ENCODE results near the gene SH3RF3. TPM values are rescaled to one million over a fixed set of nuclear protein-coding genes. Genes with fewer than 3 reads are reported as not detected.

The SH3RF3 gene
- polyA plus RNA-seq, 1 of the 3 experiments (the other 2 are of a cell fraction): 1.9 TPM

- H3K79me2 ChIP-seq (ENCODE audit: insufficient read depth): peaks cover 5% of the 10 kb centered on the region; the same call in 1 of the 2 replicates
- TF ChIP-seq TCF12 (IDR thresholded peaks at IDR 0.05): no peak
- no peak for TF ChIP-seq EP300 (IDR thresholded peaks at IDR 0.05; ENCODE audit: borderline replicate concordance in 1 of 2, low read depth in 1 of 2, low read length in 1 of 2)
- no peak for TF ChIP-seq TEAD4 (IDR thresholded peaks at IDR 0.05; ENCODE audit: borderline replicate concordance, insufficient read depth)
- no peak for TF ChIP-seq CHD2 (IDR thresholded peaks at IDR 0.05; ENCODE audit: low read length, partially characterized antibody)
- H3K4me1 ChIP-seq (ENCODE audit: control insufficient read depth in 1 of 2, insufficient read depth in 2 of 2, low read depth in 1 of 2, low read length in 1 of 2): peaks cover 4 to 13% of the 10 kb centered on the region in 2 experiments; a peak in 1 of 4 replicates
- H3K27ac ChIP-seq (ENCODE audit: low read depth in 2 of 2, low read length in 1 of 2): no peak overlapping the region
- ChIA-PET CTCF (interaction anchor here (1.1 to 1.4 kb wide), 2 partner anchors 157 to 201 kb away, joined by 3 read pairs; no protein-coding TSS in a partner anchor), POLR2A (no interaction called here)
- H3F3A ChIP-seq (replicated peaks; ENCODE audit: insufficient read depth): no peaks in the 10 kb centered on the region
- no peak overlapping the region for H3K9ac ChIP-seq
- H3K27me3 ChIP-seq (ENCODE audit: insufficient read depth): no peaks in the 10 kb centered on the region
- H3K9me2 ChIP-seq: no peaks in the 10 kb centered on the region
- no peaks in the 10 kb centered on the region for H3K9me3 ChIP-seq
- 81% methylated on average over 5 of the region's 5 CpGs for WGBS (ENCODE audit: low lambda C conversion rate)
- no peak overlapping the region for H2AFZ ChIP-seq (ENCODE audit: low read depth)
- no peak overlapping the region for H3K4me2 ChIP-seq
- H3K4me3 ChIP-seq (ENCODE audit: low read depth in 2 of 2, low read length in 1 of 2): no peak overlapping the region
- no peaks in the 10 kb centered on the region for H3K36me3 ChIP-seq (replicated peaks in 1 of 2; ENCODE audit: control insufficient read depth in 1 of 2, insufficient read depth in 2 of 2, low read length in 1 of 2)
- no peaks in the 10 kb centered on the region for H4K20me1 ChIP-seq (ENCODE audit: insufficient read depth)
- no peak for DNase-seq
Observed at GRCh38 chr2:109292386-109292785, 163.4 kb downstream of the SH3RF3 start.

- H3K27ac ChIP-seq (ENCODE audit: low read depth in 2 of 2, low read length in 1 of 2): no peak overlapping the region
- H4K20me1 ChIP-seq (ENCODE audit: insufficient read depth): peaks cover 5% of the 10 kb centered on the region; the same call in 1 of the 2 replicates
- TF ChIP-seq EP300 (IDR thresholded peaks at IDR 0.05; ENCODE audit: borderline replicate concordance in 1 of 2, low read depth in 1 of 2, low read length in 1 of 2): no peak
- DNase-seq: no peak
- no peaks in the 10 kb centered on the region for H3K27me3 ChIP-seq (ENCODE audit: insufficient read depth)
- POLR2A ChIA-PET: no interaction called here
- no peak overlapping the region for H2AFZ ChIP-seq (ENCODE audit: low read depth)
- H3K9me2 ChIP-seq: no peaks in the 10 kb centered on the region
- H3K79me2 ChIP-seq (ENCODE audit: insufficient read depth): no peaks in the 10 kb centered on the region
- 88% methylated on average over 4 of the region's 8 CpGs for WGBS (ENCODE audit: low lambda C conversion rate)
- H3K36me3 ChIP-seq (replicated peaks in 1 of 2; ENCODE audit: control insufficient read depth in 1 of 2, insufficient read depth in 2 of 2, low read length in 1 of 2): no peaks in the 10 kb centered on the region
- no peaks in the 10 kb centered on the region for H3F3A ChIP-seq (replicated peaks; ENCODE audit: insufficient read depth)
- no peak overlapping the region for H3K4me2 ChIP-seq
- CTCF ChIA-PET: interaction anchor here (1.1 kb wide), 1 partner anchor 216 kb away, joined by 6 read pairs; no protein-coding TSS in a partner anchor
- H3K9ac ChIP-seq: no peak overlapping the region
- no peaks in the 10 kb centered on the region for H3K9me3 ChIP-seq
- no peak overlapping the region for H3K4me3 ChIP-seq (ENCODE audit: low read depth in 2 of 2, low read length in 1 of 2)
- peaks cover 4 to 11% of the 10 kb centered on the region in 2 experiments; a peak in 1 of 4 replicates for H3K4me1 ChIP-seq (ENCODE audit: control insufficient read depth in 1 of 2, insufficient read depth in 2 of 2, low read depth in 1 of 2, low read length in 1 of 2)
Observed at GRCh38 chr2:109293663-109294062, 164.7 kb downstream of the SH3RF3 start.

- Histone ChIP-seq H3K9me2 (no peaks in the 10 kb centered on the region), H3K4me1 (ENCODE audit: control insufficient read depth in 1 of 2, insufficient read depth in 2 of 2, low read depth in 1 of 2, low read length in 1 of 2) (peaks cover 4 to 9% of the 10 kb centered on the region in 2 experiments; a peak in 1 of 4 replicates), H3K4me2 (no peak overlapping the region), H3K4me3 (ENCODE audit: low read depth in 2 of 2, low read length in 1 of 2) (no peak overlapping the region), H4K20me1 (ENCODE audit: insufficient read depth) (peaks cover 5% of the 10 kb centered on the region; the same call in 1 of the 2 replicates), H3F3A (replicated peaks; ENCODE audit: insufficient read depth) (no peaks in the 10 kb centered on the region), H3K79me2 (ENCODE audit: insufficient read depth) (no peaks in the 10 kb centered on the region), H2AFZ (ENCODE audit: low read depth) (no peak overlapping the region), H3K27me3 (ENCODE audit: insufficient read depth) (no peaks in the 10 kb centered on the region), H3K9ac (no peak overlapping the region), H3K27ac (ENCODE audit: low read depth in 2 of 2, low read length in 1 of 2) (no peak overlapping the region), H3K9me3 (no peaks in the 10 kb centered on the region), H3K36me3 (replicated peaks in 1 of 2; ENCODE audit: control insufficient read depth in 1 of 2, insufficient read depth in 2 of 2, low read length in 1 of 2) (no peaks in the 10 kb centered on the region)
- no peak for DNase-seq
- 79% methylated on average over 4 of the region's 4 CpGs for WGBS (ENCODE audit: low lambda C conversion rate)
- ChIA-PET POLR2A (no interaction called here), CTCF (interaction anchor here (1.1 kb wide), 1 partner anchor 215 kb away, joined by 6 read pairs; no protein-coding TSS in a partner anchor)
- no peak for TF ChIP-seq CHD2 (IDR thresholded peaks at IDR 0.05; ENCODE audit: low read length, partially characterized antibody)
- no peak for TF ChIP-seq FOXM1 (IDR thresholded peaks at IDR 0.05; ENCODE audit: low read depth)
Observed at GRCh38 chr2:109294523-109294922, 165.5 kb downstream of the SH3RF3 start.

Measured in SK-N-SH (cell line).